KG1 (cell line): Measurements from ENCODE around the gene LCK.

Experiments used
- DNase-seq: peaks from one replicate; lab custom pipeline; 2025; lab: John Stamatoyannopoulos, UW

Gene LCK

DNA sequence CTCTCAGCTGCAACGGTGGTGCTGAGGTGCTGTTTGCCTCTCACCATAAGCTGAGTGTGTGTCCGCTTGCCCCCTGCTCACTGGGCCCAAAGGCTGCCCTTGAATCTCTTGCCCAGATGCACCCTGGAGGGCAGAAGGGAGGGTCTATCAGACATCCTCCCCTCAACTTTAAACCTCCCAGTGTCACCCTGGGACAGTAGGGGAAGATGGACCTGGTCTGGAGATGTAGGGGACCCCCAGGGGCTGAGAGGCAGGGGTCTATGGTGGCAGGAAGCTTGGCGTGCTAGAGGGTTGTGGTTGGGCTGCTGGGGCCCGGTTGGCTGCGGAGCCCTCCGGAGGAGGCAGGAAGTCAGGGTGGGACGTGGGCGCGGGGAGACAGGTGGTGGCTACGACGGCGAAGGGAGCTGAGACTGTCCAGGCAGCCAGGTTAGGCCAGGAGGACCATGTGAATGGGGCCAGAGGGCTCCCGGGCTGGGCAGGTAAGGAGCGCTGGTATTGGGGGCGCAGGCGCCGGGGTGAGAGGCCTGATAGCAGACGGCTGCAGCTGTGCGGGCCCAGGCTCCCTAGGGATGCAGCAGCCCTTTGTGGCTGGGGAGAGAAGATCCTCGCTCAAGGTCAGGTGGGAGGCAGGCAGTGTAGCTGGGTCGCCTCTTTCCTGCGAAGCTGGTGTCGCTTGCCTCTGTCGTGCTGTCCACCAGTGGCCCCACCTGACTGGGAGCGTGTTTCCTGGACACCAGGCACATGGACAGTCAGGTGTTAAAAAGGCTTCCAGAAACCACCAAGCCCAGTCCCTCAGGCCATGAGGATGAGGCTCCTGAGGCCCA, at the start of gene LCK:
Gene LCK, plus strand, starts transcription at position 373 of the 824 bp plus-strand sequence. CDS start 23,065 bp downstream, outside the sequence.
- DNase-seq: no peak

DNA sequence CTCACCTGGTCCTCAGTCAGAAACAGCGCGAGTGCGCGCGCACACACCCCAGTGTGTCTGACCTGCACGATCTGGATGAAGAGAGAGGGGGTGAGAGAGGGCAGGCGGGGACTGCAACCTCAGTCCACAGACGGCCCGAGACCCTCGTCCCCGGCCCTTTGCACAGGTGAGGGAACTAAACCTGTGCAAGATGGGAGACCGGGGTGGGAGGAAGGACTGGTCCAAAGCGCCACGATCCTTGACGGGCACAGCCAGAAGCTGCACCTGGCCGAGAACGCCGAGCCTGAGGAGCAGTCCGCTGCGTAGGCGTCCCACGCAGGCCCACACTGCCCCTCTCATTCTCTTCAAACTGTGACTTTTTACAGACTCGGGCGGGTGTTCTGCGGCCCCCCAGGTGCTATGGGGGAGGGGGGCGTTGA, 46.1 kb upstream of the LCK start:
- no peak for DNase-seq

DNA sequence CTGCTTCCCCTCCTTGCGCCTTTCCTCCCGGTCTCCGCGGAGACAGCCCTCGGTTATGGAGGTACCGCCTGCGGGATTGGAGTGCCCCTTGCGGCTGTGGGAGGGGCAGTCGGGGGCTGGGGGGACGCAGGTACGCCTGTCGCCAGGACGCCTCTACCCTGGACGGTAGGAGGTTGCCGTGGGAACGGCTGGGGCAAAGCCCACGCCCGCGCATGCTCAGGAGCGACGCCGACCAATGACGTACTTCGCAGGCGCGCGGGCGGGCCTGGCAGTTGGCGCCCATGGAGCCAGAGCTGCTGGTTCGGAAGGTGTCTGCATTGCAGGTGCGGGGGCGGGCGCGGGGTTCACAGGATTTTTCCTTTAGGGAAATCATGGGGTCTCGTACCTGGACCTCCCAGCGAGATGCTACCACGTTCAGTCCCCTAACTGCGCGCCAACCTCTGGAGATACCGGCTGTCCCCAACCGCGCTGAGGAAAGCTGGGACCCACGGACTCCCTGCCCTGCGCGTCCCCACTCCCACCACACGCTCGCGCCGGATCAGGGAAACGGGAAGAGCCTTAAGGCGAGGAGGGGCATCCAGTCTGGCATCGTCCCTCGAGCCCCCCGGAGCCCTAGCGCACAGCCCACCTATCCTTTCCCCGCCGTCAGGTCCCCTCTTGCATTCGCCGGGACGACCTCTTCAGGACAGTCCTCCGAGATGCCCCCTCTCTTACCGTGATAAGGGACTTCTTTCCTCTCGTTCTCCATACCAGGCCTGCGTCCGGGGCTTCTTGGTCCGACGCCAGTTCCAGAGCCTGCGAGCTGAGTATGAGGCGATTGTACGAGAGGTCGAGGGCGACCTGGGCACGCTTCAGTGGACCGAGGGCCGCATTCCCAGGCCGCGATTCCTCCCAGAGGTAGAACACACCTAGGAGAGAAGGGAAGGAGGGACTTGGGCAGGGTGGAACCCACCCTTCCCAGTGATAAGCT, 45.4 kb upstream of the LCK start, which contains the start of gene IQCC:
Gene IQCC, plus strand, starts transcription at position 271 of the 970 bp plus-strand sequence. Its CDS starts 11 bp downstream, at position 282.
- DNase-seq: peak; percentile 78

DNA sequence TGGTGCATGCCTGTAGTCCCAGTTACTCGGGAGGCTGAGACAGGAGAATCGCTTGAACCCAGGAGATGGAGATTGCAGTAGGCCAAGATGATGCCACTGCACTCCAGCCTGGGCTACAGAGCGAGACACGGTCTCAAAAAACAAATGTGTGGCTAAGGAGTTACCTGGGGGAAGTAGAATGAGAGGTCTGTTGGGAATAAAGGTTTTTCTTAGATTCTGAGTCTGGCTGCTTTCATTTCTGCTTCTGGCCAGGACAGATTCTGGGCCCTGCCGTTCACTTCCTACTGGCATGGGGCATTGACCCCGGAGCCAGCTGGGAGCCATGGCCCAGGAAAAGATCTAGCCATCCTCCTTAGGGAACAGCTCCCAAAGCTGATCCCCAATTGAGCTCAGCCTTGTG, 42.6 kb upstream of the LCK start:
- no peak for DNase-seq

DNA sequence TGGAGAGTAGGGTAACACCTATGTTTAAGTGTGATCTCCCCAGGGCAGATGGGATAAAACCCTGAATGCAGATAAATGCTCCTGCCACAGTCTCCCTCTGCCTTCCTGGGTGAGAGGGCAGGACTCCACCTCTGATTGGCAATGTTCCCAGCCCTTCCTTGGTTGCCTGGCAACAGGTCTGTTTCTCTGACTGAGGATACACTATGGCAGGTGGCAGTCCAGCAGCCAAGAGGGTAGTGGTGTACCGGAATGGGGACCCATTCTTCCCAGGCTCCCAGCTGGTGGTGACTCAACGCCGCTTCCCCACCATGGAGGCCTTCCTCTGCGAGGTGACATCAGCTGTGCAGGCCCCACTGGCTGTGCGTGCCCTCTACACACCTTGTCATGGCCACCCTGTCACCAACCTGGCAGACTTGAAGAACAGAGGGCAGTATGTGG, 42.2 kb upstream of the LCK start, which contains the start of gene DCDC2B:
Gene DCDC2B, plus strand, starts transcription at position 199 of the 438 bp plus-strand sequence. Its CDS starts 5 bp downstream, at position 204.
- DNase-seq: no peak

DNA sequence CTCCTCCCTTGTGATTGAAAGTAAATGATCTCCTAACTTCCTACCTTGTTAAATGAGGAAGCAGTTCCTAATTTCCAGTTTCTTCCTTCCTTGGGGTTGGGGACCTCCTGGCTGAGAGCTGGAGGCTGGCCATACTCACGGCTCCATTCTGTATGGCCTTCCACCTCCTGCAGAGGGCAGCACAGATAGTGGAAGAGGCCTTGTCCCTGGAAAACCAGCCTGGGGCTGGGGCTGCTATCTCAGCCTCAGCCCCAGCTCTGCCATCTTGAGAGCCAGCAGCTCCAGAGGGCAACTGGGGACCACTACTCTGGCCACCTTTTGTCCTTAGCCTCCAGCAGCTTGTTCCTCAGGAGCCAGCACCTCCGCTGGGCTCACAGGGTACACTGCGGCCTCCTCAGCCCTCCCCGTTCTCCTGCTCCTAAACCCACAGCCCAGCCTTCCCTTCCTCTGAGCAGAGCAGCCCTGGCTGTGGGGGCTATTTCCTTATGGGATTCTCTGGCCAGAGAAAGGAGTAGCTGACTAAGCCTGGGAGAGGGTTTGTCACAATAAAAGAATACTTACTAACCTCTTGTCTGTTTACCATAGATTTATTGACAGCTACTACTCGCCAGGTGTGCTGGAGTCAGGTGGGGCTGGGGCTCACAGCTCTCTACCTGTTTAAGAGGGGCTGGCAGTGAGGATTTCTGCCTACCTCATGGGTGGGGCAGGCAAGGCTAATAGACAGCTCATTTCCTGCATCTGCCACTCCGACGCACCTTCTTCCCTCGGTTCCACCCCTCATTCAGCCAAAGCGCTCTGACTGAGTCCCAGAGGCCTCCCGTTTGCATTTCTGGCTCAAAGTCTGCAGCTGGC, 35.2 kb upstream of the LCK start:
- DNase-seq: peak; percentile 27

DNA sequence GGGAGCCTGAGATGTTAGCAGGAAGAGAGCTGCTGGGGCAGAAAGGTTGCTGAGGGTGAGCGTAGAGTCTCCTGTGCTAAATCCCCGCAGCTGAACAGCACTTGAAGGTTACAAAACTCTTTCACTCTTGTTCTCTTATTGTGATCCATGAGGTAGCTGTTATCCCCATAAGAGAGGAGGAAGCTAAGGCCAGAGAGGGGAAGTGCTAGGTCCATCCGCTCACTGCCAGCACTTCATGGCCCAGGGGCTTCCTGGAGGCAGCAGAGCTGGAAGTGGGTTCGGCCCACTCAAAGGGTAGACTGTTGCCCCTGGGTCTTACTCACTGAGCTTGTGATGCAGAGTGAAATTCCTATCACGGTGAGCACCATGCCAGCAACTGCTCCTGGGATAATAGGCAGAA, 34.5 kb upstream of the LCK start:
- no peak for DNase-seq

DNA sequence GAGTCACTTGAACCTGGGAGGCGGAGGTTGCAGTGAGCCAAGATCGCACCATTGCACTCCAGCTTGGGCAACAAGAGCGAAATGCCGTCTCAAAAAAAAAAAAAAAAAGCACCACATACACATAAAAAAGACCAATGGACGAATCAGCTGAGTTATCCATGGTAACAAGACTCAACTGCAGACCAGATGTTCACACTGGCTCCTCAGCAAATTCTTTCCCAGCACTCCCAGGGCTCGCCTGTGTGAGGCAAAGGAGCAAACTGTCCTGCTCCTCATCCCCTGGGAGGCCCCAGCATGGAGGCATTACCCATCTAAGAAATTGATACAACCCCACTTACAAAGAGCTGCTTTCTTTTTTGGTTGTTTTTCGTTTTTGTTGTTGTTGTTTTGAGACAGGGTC, 32.0 kb upstream of the LCK start:
- DNase-seq: no peak

DNA sequence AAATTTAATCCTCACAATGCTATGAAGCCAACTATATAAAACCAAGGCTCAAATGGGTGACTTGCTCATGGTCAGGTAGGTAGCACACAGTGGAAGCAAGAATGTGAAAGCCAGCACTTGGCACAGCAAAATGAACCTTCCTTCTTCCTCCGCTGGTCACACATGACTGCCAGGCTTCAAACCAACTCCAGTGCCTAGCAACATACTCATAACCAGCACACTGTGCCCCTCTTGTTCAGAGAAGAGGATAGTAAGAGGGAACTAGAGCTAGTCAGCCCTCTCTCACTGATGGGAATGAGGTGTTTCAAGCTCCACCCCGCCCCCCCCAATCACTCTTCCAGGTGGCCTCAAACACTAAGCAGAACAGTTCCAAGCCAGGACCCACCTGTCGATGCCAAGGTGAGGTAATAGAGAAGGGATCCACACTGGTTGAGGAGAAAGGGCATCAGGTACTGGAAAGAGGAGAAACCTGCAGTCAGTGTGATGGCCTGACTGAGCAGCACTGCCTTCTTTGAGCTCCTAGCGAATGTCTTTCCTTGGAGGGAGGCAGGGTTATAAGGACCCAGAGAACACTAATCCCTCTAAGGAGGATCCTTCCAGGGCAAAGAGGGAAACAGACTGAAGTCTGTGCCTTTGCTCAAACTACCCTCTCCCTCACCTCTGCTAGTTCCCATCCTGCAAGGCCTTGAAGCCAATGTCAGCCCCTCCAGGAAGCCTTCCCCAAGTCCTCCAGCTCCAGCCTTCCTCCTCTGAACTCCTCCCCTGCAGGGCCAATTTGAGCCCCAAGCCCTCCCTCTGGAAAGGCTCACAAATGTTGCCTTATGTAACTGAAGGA, 30.1 kb upstream of the LCK start:
- DNase-seq: no peak

DNA sequence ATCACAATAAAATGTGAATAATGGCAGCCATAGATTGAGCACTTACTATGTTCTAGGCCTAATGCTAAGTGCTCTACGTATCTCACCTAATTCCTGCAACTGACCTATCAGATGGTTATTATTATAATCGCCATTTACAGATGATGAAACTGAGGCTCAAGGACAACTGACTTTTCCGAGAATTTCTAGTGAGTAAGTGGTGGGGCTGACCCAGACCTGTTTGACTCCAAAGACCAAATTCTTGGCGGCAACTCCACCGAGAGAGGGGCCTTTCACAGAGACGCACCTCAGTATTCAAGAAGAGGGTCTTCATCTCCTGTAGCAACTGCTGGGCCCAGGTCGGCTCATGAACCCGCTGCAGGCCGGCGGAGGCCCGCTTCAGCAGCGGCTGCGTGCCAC, 29.5 kb upstream of the LCK start:
- DNase-seq: no peak

DNA sequence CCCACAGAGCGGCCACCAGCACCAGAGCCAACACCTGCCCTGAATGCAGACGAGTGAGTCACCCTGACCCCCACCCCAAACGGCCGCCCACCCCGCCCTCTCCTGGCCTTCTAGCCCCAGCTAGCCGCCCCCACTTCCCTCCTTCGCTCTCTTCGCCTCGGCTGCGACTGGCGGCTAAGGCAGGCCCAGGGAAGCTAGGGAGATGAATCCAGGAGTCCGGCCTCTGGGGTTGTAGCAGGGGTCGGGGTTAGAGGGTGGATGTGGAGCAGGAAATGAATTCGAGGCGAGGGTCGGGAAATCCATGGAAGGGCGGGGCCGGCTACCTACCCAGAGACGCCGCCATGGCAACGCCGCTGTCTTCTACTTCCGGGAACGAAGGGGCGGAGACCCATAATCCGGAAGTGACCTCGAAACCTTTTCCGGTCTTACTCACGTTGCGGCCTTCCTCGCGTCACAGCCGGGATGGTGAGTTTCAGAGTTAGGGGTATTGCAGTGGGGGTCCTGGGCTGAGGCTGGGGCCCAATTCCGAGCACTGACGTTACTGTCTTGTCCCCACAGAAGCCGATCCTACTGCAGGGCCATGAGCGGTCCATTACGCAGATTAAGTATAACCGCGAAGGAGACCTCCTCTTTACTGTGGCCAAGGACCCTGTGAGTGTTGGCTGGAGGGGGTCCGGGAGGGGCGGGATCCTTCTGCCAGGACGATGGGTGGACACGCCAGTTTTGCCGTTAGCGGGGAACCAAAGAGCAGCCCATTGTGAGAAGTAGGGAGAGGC, 28.9 kb upstream of the LCK start, which contains the start of the genes EIF3I and TMEM234:
Gene EIF3I, plus strand, starts transcription at position 428 of the 776 bp plus-strand sequence. Its CDS starts 35 bp downstream, at position 463.
Gene TMEM234, minus strand, starts transcription at position 374 of the 776 bp plus-strand sequence. Its CDS starts 31 bp downstream, at position 343.
- peak; percentile 65 for DNase-seq

DNA sequence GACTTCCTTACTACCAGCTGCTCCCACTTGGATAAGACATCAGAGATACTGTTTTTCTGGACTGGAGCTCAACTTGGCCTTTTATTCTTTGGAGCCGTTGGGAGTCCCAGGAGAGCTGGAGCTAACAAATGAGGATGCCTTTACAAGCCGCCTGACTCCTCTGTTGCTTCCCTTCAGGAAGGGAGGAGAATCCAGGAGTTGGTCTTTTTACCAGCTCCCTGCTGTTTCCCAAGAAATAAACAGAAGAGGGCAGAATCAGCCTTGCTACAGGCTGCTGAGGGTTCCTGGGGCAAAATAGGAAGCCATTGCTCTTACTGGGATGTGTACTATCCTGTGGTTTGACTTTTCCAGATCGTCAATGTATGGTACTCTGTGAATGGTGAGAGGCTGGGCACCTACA, 27.4 kb upstream of the LCK start:
- no peak for DNase-seq

DNA sequence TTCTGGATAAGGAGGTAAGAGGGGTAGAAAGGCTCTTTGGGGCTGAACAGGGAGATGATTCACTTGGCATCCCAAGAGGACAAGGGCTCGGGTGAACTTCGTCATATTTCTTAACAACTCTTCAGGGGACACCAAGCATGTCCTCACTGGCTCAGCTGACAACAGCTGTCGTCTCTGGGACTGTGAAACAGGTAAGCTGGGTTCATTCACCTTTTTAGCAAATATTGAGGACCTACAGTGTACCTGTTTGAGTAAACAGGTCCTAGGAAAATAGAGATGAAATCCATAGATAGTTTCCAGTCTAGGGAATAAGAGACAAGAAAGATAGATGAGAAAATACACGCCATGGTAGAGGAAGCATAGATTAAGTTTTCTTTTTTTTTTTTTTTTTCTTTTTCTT, 26.8 kb upstream of the LCK start:
- DNase-seq: no peak

DNA sequence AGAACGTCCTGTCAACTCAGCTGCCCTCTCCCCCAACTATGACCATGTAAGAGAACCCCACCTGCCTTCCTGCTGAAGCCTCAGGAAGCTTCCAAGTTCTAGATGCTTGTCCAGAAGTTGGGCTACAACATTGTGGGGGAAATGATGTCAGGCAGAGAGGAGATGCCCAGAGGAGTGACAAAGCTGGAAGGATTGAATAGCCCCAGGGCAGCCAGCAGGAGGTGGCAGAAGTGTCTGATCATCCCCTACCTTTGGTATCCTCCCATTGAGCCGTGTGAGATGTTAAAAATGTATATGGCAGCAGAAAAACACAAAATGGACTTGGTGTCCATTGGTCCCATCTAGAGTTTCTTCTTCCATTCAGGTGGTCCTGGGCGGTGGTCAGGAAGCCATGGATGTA, 22.3 kb upstream of the LCK start:
- no peak for DNase-seq

DNA sequence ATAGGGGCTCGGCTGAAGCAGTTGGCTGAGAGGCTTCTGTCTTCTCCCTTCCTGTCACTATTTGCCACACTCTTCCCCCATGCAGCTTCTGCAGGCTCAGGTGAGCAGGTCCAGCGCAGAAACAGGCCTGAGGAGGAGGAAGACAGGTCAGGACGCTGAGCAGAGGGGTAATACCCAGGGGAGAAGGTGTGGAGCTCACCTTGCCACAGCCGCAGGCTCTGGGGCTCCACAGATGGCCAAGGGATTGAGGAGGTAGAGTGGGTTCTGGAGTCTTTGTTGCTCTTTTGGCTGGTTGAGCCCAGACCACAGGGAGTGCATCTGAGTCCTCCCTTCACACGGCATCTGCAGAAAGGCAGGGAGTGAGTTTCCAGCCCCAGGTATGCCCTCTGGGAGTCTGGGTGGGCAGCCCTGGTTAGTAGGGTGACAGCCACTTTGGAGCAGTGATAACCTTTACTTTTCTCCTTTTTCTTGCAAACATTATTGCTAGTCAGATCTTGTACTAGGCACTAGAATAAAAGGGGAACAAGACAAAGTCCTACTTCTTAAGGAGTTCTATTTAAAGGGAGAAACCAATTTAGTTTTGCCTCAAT, 19.1 kb upstream of the LCK start:
- DNase-seq: no peak

DNA sequence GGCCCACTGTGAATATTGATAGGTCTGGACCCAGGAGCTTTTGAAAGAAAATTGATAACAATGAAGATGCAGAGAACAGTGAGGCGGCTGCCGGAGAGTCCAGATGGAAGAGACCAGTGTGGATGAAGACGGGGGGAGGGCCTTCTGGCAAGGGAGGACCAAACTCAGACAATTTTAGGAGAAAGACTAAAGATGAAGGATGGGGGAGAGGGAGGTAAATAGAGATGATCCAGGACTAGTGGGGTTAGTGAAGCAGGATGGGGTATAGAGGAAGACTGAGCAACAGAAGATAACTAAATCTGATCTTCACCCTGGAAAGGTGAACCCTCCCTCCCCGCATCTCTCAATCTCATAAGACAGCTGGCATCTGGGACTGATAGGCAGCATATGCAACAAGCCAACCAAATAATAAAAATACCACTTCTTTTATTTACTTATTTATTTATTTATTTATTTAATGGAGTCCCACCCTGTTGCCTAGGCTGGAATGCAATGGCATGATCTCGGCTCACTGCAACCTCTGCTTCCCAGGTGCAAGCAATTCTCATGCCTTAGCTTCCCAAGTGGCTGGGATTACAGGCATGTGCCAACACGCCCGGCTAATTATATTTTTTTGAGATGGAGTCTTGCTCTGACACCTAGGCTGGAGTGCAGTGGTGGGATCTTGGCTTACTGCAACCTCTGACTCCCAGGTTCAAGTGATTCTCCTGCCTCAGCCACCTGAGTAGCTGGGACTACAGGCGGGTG, 18.3 kb upstream of the LCK start:
- DNase-seq: no peak

DNA sequence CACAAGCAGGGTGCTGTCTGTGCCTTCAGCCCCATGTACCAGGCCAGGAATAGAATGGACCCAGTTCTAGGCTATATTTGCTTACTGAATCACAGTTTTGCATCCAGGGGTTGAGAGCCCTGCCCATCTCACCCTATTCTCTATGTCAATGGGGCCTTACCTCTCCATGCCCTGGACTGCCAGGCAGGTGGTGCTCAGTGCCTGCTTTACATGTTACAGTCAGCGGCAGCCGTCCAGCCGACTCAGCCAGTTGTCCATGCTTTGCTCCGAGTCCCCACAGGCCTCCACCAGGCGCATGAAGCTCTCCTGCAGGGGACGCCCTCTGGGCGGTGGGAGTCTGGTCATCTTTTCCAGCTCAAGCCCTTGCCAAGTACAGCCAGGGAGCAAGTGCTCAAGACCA, 16.3 kb upstream of the LCK start:
- no peak for DNase-seq

DNA sequence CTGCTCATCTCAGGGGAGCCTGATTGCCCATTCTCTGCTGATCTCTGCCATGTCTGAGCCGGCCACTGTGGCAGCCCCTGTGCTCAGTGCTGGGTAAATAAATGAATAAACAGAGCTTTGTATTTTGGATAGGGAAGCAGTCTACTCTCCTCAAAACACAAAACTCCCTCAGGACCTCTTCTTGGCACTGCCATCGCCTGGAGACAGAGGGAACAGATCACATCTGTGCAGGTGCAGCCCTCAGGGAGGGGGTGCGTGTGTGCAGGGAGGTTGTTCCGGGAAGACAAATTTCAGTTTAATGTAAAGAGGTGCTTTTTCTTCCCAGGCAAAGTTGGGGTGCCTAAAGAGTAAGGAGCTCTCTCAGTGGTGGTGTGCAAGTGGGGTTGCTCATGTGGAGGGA, 11.7 kb upstream of the LCK start:
- no peak for DNase-seq

DNA sequence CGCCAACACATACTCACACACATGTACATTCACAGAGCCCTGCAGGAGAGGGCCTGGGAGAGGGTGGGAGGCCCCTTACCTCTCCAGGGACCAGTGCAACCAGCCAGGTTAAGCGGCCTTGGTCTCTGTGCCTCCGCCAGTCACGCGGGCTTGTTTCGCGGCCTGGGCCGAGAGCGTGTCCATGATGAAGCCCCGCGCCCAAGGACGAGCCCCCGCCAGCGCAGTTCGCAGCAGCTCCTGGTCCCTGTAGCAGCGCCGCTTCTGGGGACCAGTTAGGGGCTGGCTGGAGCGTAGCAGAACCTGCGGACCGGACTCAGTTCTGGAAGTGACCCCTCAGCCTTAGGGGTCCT, 11.3 kb upstream of the LCK start:
- no peak for DNase-seq
